Activated naive CD4-positive, alpha-beta T cell treated with Interleukin-2 at 50 U/mL for 16 hours (primary cell): ENCODE data around the gene MUS81.

Experiments
- DNase-seq: peaks from one replicate; pipeline ENCODE4 v3.0.0-alpha.2; 2020

Gene MUS81

GRCh38 chr11:65873318-65874156, 13.3 kb downstream of the MUS81 start:
- peak; percentile 95 for DNase-seq

GRCh38 chr11:65879617-65880016, 19.4 kb downstream of the MUS81 start, which contains the start of gene CTSW:
Gene CTSW, plus strand, starts transcription at chr11:65879837. Its CDS starts 18 bp downstream, at chr11:65879855.
- DNase-seq, result peak; percentile 38

DNA sequence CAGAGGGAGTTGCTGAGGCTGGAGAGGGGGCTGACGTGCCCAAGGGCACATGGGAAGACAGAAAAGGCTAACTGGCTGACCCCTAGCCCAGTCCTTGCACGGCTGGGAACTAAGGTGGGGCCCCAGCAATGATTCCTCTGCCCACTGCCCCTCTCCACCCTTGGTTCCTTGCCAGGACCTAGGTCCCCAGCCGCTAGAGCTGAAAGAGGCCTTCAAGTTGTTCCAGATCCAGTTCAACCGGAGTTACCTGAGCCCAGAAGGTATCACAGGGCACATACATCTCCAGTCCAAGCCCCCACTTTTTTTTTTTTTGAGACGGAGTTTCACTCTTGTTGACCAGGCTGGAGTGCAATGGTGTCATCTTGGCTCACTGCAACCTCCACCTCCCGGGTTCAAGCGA, 19.8 kb downstream of the MUS81 start:
- no peak for DNase-seq

GRCh38 chr11:65880844-65881421, 20.7 kb downstream of the MUS81 start:
- no peak for DNase-seq

DNA sequence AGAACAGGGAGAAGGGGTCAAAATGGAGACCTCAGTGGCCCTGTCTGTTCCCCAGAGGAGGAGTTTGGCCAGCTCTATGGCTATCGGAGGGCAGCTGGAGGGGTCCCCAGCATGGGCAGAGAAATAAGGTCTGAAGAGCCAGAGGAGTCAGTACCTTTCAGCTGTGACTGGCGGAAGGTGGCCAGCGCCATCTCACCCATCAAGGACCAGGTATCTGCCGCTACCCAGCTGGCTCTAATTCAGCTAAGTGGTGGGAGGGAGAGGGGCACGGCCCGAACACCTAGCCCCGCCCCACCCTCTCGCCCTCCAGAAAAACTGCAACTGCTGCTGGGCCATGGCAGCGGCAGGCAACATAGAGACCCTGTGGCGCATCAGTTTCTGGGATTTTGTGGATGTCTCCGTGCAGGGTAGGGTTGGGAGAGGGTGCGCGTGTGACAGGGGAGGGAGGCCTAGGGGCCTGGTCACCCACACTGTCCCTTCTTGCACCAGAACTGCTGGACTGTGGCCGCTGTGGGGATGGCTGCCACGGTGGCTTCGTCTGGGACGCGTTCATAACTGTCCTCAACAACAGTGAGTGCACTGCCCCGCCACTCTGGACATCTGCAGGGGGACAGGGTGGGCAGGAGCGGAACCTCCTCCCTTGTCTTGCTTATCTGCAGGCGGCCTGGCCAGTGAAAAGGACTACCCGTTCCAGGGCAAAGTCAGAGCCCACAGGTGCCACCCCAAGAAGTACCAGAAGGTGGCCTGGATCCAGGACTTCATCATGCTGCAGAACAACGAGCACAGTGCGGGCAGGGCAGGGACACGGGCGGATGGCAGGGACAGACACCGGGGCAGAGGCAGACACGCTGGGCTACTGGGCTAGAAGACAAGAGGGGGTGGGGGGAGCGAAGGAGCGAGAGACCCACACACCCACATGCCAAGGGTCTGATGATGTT, 22.2 kb downstream of the MUS81 start:
- no peak for DNase-seq

DNA sequence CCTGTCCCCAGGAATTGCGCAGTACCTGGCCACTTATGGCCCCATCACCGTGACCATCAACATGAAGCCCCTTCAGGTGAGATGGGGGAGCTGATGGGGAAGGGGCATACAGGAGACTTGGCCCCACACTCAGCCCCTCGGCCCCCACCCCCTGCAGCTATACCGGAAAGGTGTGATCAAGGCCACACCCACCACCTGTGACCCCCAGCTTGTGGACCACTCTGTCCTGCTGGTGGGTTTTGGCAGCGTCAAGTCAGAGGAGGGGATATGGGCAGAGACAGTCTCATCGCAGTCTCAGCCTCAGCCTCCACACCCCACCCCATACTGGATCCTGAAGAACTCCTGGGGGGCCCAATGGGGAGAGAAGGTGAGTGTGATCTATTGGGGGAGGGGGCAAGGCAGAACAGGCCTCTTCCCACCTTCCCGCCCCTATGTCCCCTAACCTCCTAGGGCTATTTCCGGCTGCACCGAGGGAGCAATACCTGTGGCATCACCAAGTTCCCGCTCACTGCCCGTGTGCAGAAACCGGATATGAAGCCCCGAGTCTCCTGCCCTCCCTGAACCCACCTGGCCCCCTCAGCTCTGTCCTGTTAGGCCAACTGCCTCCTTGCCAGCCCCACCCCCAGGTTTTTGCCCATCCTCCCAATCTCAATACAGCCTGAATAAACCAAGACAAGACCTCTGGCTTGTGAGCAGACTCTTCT, 23.0 kb downstream of the MUS81 start:
- DNase-seq, result no peak

DNA sequence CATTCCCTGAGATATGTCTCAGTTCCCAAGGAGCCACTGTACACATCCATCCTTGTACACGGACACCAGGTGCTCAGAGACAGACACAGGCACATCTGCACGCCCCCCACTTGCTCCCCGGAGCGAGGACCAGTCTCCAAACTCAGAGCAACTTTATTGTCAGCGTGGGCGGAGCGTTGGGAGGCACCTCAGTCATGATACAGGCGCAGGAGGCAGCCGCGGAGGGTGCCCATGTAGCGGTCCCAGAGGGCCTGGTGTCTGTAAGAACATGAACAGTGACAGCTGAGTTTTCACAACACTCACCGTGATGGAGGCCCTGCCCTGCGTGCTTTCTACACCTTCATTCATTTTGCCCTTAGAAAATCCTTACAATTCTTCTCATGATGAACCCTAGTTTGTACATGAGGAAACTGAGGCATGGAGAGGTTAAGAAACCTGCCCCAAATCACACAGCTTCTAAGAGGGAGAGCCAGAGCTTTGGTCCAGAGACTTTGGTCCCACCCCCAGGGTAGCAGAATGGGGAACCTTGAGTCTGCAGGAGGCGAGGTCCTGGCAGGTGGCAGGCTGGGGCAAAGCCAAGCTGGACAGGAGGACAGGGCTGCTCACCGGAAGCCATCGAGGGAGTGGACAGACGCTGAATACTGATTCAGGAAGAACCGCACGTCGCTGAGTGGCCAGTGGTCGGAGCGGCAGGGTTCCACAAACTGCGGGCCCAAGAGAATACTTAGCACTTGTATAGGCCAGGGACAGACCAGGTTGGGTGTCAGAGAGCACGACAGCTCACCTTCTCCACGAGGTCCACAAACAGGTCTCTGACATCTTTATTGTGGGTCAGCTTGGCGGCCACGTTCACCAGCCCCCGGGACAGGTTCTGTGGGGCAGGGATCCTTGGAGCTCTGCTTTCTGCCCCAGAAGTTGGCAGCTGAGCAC, 23.8 kb downstream of the MUS81 start:
- DNase-seq, result no peak

DNA sequence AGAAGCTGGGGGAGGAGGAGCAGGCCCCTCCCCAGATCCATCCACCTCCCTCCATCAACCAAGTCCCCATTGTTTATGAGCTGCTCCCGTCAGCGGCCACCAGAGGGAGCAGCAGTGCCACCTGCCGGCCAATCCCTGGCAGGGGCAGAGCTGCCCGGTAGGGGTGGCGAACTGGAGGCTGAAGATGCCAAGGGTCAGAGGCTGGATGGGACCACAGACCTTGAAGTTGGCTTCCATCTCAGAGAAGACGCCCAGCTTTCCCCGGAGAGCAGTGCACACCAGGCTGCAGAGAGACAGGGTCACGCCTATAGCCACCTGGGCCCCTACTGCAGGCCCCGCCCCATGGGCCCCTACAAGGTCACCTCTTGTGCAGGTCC, 24.5 kb downstream of the MUS81 start:
- peak; percentile 85 for DNase-seq

- no peak for DNase-seq
Measured at GRCh38 chr11:65885231-65885630, 25.0 kb downstream of the MUS81 start.

DNA sequence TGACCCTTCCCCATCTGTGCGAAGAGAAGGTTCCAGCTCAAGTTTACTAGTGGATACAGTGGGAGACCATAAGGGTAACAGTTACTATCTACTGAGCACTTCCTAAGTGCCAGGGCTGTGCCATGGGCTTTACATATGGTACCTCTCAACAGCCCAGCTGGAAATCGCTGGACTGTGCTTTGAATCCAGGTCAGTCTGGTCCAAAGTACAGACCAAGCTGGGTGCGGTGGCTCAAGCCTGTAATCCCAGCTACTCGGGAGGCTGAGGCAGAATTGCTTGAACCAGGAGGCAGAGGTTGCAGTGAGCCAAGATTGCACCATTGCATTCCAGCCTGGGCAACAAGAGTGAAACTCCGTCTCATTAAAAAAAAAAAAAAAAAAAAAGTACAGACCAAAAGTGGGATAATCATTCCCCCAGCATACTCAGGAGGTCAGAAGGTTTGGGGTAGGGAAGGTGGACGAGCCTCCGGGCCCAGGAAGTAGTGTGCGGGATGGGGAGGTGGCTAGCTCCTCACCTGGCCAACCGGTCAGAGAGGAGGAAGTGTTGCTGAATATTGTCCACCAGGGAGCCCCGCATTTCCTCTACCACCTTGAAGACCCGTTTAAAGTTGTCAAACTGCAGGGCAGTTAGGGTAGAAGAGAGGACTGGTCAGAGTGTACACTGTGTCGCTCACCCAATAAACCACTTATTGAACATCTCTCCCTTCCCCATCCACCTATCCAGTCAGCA, 25.7 kb downstream of the MUS81 start:
- DNase-seq, result no peak

DNA sequence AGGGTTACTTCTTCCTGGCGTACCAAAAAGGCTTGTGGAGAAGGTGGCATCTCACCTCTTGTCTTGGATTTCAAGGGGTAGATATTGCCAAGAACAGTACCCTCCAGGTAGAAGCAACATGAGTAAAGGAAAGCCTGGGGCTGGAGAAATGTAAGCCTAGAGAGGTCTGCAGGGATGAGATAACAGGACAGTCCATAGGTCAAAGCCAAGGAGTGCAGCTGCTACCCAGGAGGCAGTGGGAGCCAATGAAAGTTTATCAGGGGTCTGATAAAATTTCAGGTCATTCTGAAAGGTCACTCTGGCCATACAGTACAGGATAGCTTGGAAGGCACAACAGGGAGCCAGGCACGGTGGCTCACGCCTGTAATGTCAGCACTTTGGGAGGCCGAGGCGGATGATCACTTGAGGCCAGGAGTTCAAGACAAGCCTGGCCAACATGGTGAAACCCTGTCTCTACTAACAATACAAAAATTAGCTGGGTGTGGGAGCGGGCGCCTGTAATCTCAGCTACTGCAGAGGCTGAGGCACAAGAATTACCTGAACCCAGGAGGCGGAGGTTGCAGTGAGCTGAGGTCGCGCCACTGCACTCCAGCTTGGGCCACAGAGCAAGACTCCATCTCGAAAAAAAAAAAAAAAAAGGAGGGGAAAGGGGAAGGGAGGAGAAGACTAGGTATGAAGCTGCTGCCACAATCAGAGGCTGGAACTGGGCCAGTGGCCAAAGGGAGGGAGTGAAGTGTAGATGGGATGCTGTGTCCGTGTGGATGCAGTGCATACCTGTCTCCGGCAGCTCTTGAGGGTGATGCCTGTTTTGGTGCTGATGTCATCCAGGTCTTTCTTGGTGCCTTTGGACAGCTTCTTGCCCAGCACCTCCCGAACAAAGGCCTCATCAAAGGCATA, 26.8 kb downstream of the MUS81 start:
- no peak for DNase-seq

GRCh38 chr11:65887723-65888162, 27.5 kb downstream of the MUS81 start:
- peak; percentile 38 for DNase-seq

GRCh38 chr11:65888163-65888814, 28.1 kb downstream of the MUS81 start, which contains the start of gene FIBP:
Gene FIBP, minus strand, starts transcription at chr11:65888471. Its CDS starts 53 bp downstream, at chr11:65888418.
- peak; percentile 96 for DNase-seq

- peak; percentile 98 for DNase-seq
Measured at GRCh38 chr11:65890324-65891218, 30.3 kb downstream of the MUS81 start, which contains the start of gene CCDC85B. Gene CCDC85B, plus strand, starts transcription at chr11:65890673. Its CDS starts 111 bp downstream, at chr11:65890784.

- DNase-seq, result peak; percentile 17
Measured at GRCh38 chr11:65891219-65892136, 31.2 kb downstream of the MUS81 start.

GRCh38 chr11:65892137-65892540, 31.9 kb downstream of the MUS81 start:
- peak; percentile 35 for DNase-seq
